ENCODE results near the gene DMRT3. TPM values are rescaled to one million over a fixed set of nuclear protein-coding genes. Genes with fewer than 3 reads are reported as not detected.
A peak's percentile ranks its signal among the peaks of the same experiment; 100 is the strongest.

DMRT3 gene
- total and polyA plus RNA-seq, 2 of the 8 experiments (the other 6 are each of a cell fraction or from before 2014, with no cell fraction given), result not detected

- H3K4me3 ChIP-seq (ENCODE audit: extremely low read depth in 1 of 4, insufficient read depth in 2 of 4, low read depth in 3 of 4, low read length in 4 of 4), result peak overlapping the region; percentile 5 to 63 (median 36); a peak in 5 of 8 replicates
- CTCF ChIA-PET (ENCODE audit: partially characterized antibody), result interaction anchor here (0.6 to 7.5 kb wide), 19 partner anchors 9 to 129 kb away, joined by 3 to 108 read pairs (median 3); no protein-coding TSS in a partner anchor
Measured at GRCh38 chr9:977838-978830, 1.7 kb downstream of the DMRT3 start.

More at GRCh38 chr9:977838-978830, 1.7 kb downstream of the DMRT3 start:
- H2BK5ac ChIP-seq (ENCODE audit: low read depth, low read length), result no peak overlapping the region
- no peak overlapping the region for H3K9ac ChIP-seq (replicated peaks in 1 of 4; ENCODE audit: extremely low read depth in 1 of 4, low read depth in 3 of 4, low read length in 3 of 4)
- H3K56ac ChIP-seq (replicated peaks; ENCODE audit: insufficient read length, low read depth, low read length), result no peak overlapping the region
- peaks cover 76 to 99% (median 96%) of the 10 kb centered on the region in 4 experiments for H3K27me3 ChIP-seq (replicated peaks in 1 of 4; ENCODE audit: control insufficient read depth in 3 of 4, extremely low read depth in 1 of 4, insufficient read depth in 3 of 4, low read length in 3 of 4)
- H3K14ac ChIP-seq (ENCODE audit: insufficient read length), result no peak overlapping the region
- H2BK20ac ChIP-seq (ENCODE audit: low read length), result no peak overlapping the region
- FAIRE-seq, result no peak
- H2AK5ac ChIP-seq (ENCODE audit: low read depth, low read length), result no peak overlapping the region
- H3K23ac ChIP-seq (ENCODE audit: insufficient read length), result no peak overlapping the region
- no peaks in the 10 kb centered on the region for H3K79me1 ChIP-seq (ENCODE audit: low read depth, low read length)
- H3K23me2 ChIP-seq (ENCODE audit: low read depth, low read length), result peaks cover 10% of the 10 kb centered on the region; the same call in 1 of the 2 replicates
- peak overlapping the region; percentile 48; the same call in 1 of the 2 replicates for H3K18ac ChIP-seq (ENCODE audit: extremely low read depth, low read length)
- peaks cover 7 to 31% (median 23%) of the 10 kb centered on the region in 4 experiments for H3K4me1 ChIP-seq (replicated peaks in 1 of 4; ENCODE audit: control insufficient read depth in 3 of 4, insufficient read depth in 4 of 4, low read length in 3 of 4)
- H2BK15ac ChIP-seq (ENCODE audit: low read length), result no peak overlapping the region
- peak in 1 of 2 experiments; percentile 46 for DNase-seq (ENCODE audit: low read depth in 1 of 2, low spot score in 2 of 2)
- POLR2A ChIA-PET (ENCODE audit: partially characterized antibody), result interaction anchor here (0.7 to 1.2 kb wide), 3 partner anchors 9 to 15 kb away, joined by 3 to 4 read pairs (median 3); no protein-coding TSS in a partner anchor
- peak overlapping the region; percentile 87 to 92 for H3K4me2 ChIP-seq (ENCODE audit: insufficient read depth in 1 of 2, low read depth in 2 of 2, low read length in 2 of 2)
- H3K27ac ChIP-seq (ENCODE audit: low read depth, low read length), result no peak overlapping the region
- no peak overlapping the region for H4K91ac ChIP-seq (replicated peaks; ENCODE audit: insufficient read length, low read length)
- TF ChIP-seq SUZ12 (IDR thresholded peaks at IDR 0.05; ENCODE audit: low read length), result peak; percentile 86
- no peak for TF ChIP-seq CHD1 (IDR thresholded peaks at IDR 0.05; ENCODE audit: low read depth, low read length)
- TF ChIP-seq EZH2 (IDR thresholded peaks at IDR 0.05; ENCODE audit: low read depth, low read length, severe bottlenecking), result peak; percentile 65
- TF ChIP-seq PHF8 (conservative IDR thresholded peaks at IDR 0.05; ENCODE audit: low read depth, low read length), result no peak
- TF ChIP-seq RNF2 (IDR thresholded peaks at IDR 0.05; ENCODE audit: borderline replicate concordance, low read depth, low read length, missing control alignments, poor library complexity, severe bottlenecking), result peak; percentile 59
- TF ChIP-seq RXRA (IDR thresholded peaks at IDR 0.05; ENCODE audit: insufficient read depth, low read depth, low read length), result no peak
- no peak for TF ChIP-seq MAX (IDR thresholded peaks at IDR 0.05)
- H4K20me1 ChIP-seq (replicated peaks in 1 of 2; ENCODE audit: control insufficient read depth in 1 of 2, insufficient read depth in 2 of 2, low read length in 2 of 2), result peaks cover 14 to 30% of the 10 kb centered on the region in 2 experiments
- H4K5ac ChIP-seq (ENCODE audit: insufficient read length, low read depth, low read length), result no peak overlapping the region
- H4K8ac ChIP-seq (ENCODE audit: extremely low read depth, insufficient read depth, low read length), result no peak overlapping the region
- H3K9me3 ChIP-seq (ENCODE audit: insufficient read depth in 2 of 2, low read depth in 1 of 2, low read length in 1 of 2), result no peaks in the 10 kb centered on the region
- no peaks in the 10 kb centered on the region for H3K79me2 ChIP-seq (ENCODE audit: control insufficient read depth in 1 of 2, insufficient read depth in 2 of 2, low read length in 2 of 2)
- H2BK12ac ChIP-seq (ENCODE audit: low read depth, low read length), result peak overlapping the region; percentile 84; the same call in 1 of the 2 replicates
- peaks cover 0 to 10% (median 0%) of the 10 kb centered on the region in 4 experiments; a peak in 1 of 8 replicates for H3K36me3 ChIP-seq (ENCODE audit: control insufficient read depth in 2 of 4, insufficient read depth in 4 of 4, low read length in 3 of 4)
- WGBS, 2 experiments (ENCODE audit: extremely low coverage in 1 of 2, insufficient coverage in 1 of 2, insufficient read length in 1 of 2, insufficient replicate concordance in 2 of 2, low coverage in 1 of 2, low lambda C conversion rate in 2 of 2, missing lambda C conversion rate in 1 of 2), result 16% methylated on average over 19 of the region's 19 CpGs; no CpG with 5 or more reads in 1 of the 2 experiments
- H2AFZ ChIP-seq (ENCODE audit: low read length), result no peak overlapping the region
- no peak overlapping the region for H3K4ac ChIP-seq (replicated peaks; ENCODE audit: insufficient read length, low read depth, low read length)
- H2BK120ac ChIP-seq (replicated peaks; ENCODE audit: low read depth, low read length), result no peak overlapping the region
